ENCODE measurements around the gene SCN1A. TPM values are rescaled to one million over a fixed set of nuclear protein-coding genes. Genes with fewer than 3 reads are reported as not detected.

The SCN1A gene
- total and polyA plus RNA-seq, 10 donors: under 0.01 TPM; not detected in 9

DNA sequence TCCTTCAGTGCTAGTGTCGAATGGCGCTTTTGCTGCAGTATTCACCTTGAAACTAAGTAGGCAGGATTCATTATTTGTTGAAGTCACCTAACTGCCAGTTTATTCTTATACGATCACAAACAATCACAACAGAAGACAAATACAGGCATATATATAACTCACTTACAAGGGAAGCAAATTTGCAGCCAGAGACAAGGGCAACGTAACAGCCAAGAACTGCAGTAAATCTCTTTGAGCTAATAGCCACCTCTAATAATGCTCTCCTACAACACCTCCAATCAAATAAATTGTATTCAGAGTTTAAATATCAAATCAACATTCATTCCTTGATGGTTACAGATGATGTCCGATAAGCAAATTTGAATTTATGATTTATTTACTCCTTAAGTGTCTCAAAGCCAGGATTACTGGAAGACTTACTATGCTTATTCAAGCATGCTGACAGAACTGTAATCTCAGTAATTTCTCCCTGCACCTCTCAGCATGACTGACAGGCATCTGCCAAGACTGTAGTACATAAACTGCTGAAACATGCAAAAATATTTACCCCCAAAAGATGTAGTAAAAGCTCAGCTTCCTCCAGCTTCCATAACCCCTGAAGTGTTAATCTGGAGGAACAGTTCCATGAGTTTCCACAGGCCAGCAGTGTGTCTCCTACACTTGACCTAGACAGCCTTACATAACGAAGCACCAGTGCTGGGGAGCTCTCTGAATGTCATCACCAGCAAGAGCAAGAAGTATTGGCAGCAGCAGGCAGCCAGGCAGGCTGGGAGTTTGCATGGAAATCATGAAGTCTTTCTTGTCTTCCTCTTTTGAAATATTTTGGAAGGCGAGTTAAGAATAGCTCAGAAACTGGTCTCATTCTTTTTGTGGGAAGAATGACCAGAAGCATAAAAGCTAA is 20.9 kb upstream of the SCN1A start:
- Histone ChIP-seq H3K4me1 (no peaks in the 10 kb centered on the region), H3K36me3 (no peaks in the 10 kb centered on the region), H3K4me3 (no peak overlapping the region), H3K9me3 (no peaks in the 10 kb centered on the region), H3K27ac (no peak overlapping the region), H3K27me3 (replicated peaks in 1 of 7) (no peaks in the 10 kb centered on the region)
- no peak for DNase-seq
- intact Hi-C loops (cut with DNase I; ENCODE audit: low total_unique reads): no loop called here
- TF ChIP-seq, protein P1, sequence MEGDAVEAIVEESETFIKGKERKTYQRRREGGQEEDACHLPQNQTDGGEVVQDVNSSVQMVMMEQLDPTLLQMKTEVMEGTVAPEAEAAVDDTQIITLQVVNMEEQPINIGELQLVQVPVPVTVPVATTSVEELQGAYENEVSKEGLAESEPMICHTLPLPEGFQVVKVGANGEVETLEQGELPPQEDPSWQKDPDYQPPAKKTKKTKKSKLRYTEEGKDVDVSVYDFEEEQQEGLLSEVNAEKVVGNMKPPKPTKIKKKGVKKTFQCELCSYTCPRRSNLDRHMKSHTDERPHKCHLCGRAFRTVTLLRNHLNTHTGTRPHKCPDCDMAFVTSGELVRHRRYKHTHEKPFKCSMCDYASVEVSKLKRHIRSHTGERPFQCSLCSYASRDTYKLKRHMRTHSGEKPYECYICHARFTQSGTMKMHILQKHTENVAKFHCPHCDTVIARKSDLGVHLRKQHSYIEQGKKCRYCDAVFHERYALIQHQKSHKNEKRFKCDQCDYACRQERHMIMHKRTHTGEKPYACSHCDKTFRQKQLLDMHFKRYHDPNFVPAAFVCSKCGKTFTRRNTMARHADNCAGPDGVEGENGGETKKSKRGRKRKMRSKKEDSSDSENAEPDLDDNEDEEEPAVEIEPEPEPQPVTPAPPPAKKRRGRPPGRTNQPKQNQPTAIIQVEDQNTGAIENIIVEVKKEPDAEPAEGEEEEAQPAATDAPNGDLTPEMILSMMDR (IDR thresholded peaks at IDR 0.05 in 8 of 11, conservative IDR thresholded peaks at IDR 0.05 in 3 of 11): no peak
- no peak for TF ChIP-seq POLR2A (IDR thresholded peaks at IDR 0.05)
- TF ChIP-seq POLR2AphosphoS5 (IDR thresholded peaks at IDR 0.05): no peak
- 68 to 77% (median 69%) methylated on average over 7 of the region's 7 CpGs for WGBS, 5 donors

GRCh38 chr2:166147883-166148282 is 20.1 kb upstream of the SCN1A start:
- TF ChIP-seq POLR2A (IDR thresholded peaks at IDR 0.05) (no peak), POLR2AphosphoS5 (IDR thresholded peaks at IDR 0.05) (no peak)
- Histone ChIP-seq H3K4me3 (no peak overlapping the region), H3K27ac (no peak overlapping the region), H3K4me1 (no peaks in the 10 kb centered on the region), H3K9me3 (no peaks in the 10 kb centered on the region), H3K27me3 (replicated peaks in 1 of 7) (no peaks in the 10 kb centered on the region), H3K36me3 (no peaks in the 10 kb centered on the region)
- 73 to 88% (median 85%) methylated on average over 2 of the region's 2 CpGs for WGBS, 5 donors
- no peak for DNase-seq
- intact Hi-C loops (cut with DNase I; ENCODE audit: low total_unique reads): no loop called here

DNA sequence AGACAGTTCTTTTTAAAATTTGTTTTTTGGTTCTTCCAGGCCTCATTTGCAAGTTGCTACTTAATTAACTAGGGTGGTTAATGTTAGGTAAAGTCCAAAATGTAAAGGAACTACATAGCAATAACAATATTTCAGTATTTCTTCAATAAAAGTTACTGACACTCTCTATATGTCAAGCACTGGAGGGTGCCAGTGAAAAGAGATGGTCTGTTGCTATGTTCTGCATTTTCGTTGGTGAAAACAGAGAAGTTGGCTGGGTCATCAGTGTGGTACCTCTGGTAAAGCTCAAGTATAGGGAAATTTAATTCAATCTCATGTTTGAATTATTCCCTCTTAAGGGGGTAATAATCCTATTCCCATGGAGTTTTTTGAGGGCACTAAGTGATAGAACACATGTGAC is 16.3 kb upstream of the SCN1A start:
- H3K27me3 ChIP-seq (replicated peaks in 1 of 7): no peaks in the 10 kb centered on the region
- no peak for DNase-seq
- H3K27ac ChIP-seq: no peak overlapping the region
- H3K9me3 ChIP-seq: peaks cover 0 to 3% (median 0%) of the 10 kb centered on the region in 8 donors
- H3K36me3 ChIP-seq: no peaks in the 10 kb centered on the region
- WGBS, 5 donors: 55 to 71% (median 63%) methylated on average over 1 of the region's 1 CpG
- H3K4me1 ChIP-seq: no peaks in the 10 kb centered on the region
- intact Hi-C loops (cut with DNase I; ENCODE audit: low total_unique reads): no loop called here
- TF ChIP-seq POLR2AphosphoS5 (IDR thresholded peaks at IDR 0.05): no peak
- TF ChIP-seq, protein P1 (IDR thresholded peaks at IDR 0.05 in 8 of 11, conservative IDR thresholded peaks at IDR 0.05 in 3 of 11): no peak
- TF ChIP-seq POLR2A (IDR thresholded peaks at IDR 0.05): no peak
- no peak overlapping the region for H3K4me3 ChIP-seq

DNA sequence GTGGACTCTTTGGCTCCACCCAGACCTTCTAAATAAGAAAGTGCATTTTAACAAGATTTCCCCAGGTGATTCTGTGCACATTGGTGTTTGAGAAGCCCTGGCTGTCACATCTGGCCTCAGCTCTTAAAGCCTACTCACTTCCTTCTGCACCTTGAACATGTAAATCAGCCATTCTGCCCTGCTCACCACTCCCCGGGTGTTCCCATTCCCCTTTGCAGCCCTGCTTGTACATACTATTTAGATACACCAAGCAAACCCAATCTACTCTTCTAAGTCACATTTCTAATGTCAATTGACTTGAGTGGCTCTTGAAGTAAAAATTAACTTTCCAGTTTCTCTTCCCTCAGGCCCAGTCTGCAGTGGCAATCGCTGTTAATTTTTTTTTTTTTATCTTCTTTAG is 13.1 kb upstream of the SCN1A start:
- no peaks in the 10 kb centered on the region for H3K27me3 ChIP-seq (replicated peaks in 1 of 7)
- H3K36me3 ChIP-seq: no peaks in the 10 kb centered on the region
- H3K4me3 ChIP-seq: no peak overlapping the region
- H3K4me1 ChIP-seq: no peaks in the 10 kb centered on the region
- DNase-seq: no peak
- WGBS, 5 donors: 67 to 82% (median 75%) methylated on average over 2 of the region's 2 CpGs
- no peak overlapping the region for H3K27ac ChIP-seq
- TF ChIP-seq POLR2A (IDR thresholded peaks at IDR 0.05) (no peak), POLR2AphosphoS5 (IDR thresholded peaks at IDR 0.05) (no peak)
- TF ChIP-seq, protein P1 (IDR thresholded peaks at IDR 0.05 in 8 of 11, conservative IDR thresholded peaks at IDR 0.05 in 3 of 11): no peak
- peaks cover 0 to 3% (median 0%) of the 10 kb centered on the region in 8 donors for H3K9me3 ChIP-seq
- intact Hi-C loops (cut with DNase I; ENCODE audit: low total_unique reads): no loop called here

Measured in spleen (tissue), 11 donors.